Measurements from ENCODE around the gene ASPSCR1. TPM values are rescaled to one million over a fixed set of nuclear protein-coding genes. Genes with fewer than 3 reads are reported as not detected.

The ASPSCR1 gene
- total and polyA plus RNA-seq, 2 of the 13 experiments (the other 11 are each of a cell fraction or from before 2014, with no cell fraction given): 274 to 314 TPM

DNA sequence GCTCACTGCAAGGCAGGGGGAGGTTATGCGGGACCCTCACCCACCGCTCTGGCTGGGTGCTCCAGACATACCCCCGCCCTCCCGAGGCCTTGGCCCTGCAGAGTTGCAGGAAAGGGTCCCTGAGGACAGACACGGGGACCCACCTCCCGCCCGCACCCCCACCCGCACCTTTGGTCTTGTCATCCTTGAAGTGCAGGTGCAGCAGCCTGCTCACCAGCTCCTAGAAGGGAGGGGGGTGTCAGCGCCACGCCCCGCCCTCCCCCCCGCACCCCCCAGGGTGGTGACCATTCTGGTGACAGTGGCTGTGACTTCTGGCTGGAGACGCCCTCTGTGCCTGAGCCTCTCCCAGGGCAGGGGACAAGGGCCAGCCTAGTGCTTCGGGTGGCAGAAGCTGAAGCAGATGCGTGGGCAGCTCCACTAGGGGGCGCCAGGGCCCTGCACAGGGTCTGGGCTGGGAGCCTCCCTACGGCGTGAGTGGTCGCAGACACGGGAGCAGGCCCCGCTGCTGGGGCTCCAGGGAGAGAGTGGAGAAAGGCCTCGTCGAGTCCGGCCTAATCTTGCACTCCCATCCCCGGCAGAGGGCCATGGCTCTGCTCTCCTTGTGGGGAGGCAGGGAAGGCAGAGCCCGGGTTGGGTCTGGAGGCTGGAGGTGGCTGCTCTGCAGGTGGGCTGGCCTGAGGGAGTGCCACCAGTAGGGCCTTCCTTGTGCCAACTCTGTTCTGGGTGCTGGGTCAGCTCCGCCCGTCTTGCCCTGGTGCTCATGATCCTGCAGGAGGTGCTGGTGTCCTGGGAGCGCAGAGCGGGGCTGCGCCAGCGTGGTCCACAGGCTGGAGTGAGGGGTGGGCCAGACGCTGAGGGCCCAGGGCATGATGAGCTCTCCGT lies 42.5 kb downstream of the ASPSCR1 start (continued):
- TF ChIP-seq, protein P1, sequence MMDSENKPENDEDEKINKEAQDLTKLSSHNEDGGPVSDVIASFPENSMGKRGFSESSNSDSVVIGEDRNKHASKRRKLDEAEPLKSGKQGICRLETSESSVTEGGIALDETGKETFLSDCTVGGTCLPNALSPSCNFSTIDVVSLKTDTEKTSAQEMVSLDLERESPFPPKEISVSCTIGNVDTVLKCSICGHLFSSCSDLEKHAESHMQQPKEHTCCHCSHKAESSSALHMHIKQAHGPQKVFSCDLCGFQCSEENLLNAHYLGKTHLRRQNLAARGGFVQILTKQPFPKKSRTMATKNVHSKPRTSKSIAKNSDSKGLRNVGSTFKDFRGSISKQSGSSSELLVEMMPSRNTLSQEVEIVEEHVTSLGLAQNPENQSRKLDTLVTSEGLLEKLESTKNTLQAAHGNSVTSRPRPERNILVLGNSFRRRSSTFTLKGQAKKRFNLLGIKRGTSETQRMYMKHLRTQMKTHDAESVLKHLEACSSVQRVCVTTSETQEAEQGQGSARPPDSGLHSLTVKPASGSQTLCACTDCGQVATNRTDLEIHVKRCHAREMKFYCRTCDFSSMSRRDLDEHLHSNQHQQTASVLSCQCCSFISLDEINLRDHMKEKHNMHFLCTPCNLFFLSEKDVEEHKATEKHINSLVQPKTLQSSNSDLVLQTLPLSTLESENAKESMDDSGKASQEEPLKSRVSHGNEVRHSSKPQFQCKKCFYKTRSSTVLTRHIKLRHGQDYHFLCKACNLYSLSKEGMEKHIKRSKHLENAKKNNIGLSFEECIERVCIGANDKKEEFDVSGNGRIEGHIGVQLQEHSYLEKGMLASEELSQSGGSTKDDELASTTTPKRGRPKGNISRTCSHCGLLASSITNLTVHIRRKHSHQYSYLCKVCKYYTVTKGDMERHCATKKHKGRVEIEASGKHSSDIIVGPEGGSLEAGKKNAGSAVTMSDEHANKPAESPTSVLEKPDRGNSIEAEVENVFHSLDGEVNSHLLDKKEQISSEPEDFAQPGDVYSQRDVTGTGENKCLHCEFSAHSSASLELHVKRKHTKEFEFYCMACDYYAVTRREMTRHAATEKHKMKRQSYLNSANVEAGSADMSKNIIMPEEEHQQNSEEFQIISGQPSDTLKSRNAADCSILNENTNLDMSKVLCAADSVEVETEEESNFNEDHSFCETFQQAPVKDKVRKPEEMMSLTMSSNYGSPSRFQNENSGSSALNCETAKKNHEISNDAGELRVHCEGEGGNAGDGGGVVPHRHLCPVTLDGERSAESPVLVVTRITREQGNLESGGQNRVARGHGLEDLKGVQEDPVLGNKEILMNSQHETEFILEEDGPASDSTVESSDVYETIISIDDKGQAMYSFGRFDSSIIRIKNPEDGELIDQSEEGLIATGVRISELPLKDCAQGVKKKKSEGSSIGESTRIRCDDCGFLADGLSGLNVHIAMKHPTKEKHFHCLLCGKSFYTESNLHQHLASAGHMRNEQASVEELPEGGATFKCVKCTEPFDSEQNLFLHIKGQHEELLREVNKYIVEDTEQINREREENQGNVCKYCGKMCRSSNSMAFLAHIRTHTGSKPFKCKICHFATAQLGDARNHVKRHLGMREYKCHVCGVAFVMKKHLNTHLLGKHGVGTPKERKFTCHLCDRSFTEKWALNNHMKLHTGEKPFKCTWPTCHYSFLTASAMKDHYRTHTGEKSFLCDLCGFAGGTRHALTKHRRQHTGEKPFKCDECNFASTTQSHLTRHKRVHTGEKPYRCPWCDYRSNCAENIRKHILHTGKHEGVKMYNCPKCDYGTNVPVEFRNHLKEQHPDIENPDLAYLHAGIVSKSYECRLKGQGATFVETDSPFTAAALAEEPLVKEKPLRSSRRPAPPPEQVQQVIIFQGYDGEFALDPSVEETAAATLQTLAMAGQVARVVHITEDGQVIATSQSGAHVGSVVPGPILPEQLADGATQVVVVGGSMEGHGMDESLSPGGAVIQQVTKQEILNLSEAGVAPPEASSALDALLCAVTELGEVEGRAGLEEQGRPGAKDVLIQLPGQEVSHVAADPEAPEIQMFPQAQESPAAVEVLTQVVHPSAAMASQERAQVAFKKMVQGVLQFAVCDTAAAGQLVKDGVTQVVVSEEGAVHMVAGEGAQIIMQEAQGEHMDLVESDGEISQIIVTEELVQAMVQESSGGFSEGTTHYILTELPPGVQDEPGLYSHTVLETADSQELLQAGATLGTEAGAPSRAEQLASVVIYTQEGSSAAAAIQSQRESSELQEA (CRISPR knock-in tag; IDR thresholded peaks at IDR 0.05; ENCODE audit: not compliant biosample characterization): peak; percentile 73
- TF ChIP-seq ZBTB38 (CRISPR knock-in tag; IDR thresholded peaks at IDR 0.05) (0 out of 2 replicates have a peak, but pooled peaks have one; percentile 7), CBX5 (CRISPR knock-in tag; IDR thresholded peaks at IDR 0.05; ENCODE audit: borderline replicate concordance) (peak; percentile 39; the same call in 1 of the 2 replicates), SIN3A (IDR thresholded peaks at IDR 0.05; ENCODE audit: borderline replicate concordance, low read depth, low read length) (0 out of 2 replicates have a peak, but pooled peaks have one; percentile 17), GATA4 (IDR thresholded peaks at IDR 0.05; ENCODE audit: borderline replicate concordance, low read depth) (no peak; the same call in 1 of the 2 replicates), GATAD1 (CRISPR knock-in tag; IDR thresholded peaks at IDR 0.05) (peak; percentile 61; the same call in 1 of the 2 replicates), ZNF136 (CRISPR knock-in tag; IDR thresholded peaks at IDR 0.05; ENCODE audit: low read depth) (no peak), ZNF792 (CRISPR knock-in tag; IDR thresholded peaks at IDR 0.05) (0 out of 2 replicates have a peak, but pooled peaks have one; percentile 29), U2AF2 (IDR thresholded peaks at IDR 0.05; ENCODE audit: low read depth, low read length) (no peak), PAWR (CRISPR knock-in tag; IDR thresholded peaks at IDR 0.05; ENCODE audit: borderline replicate concordance) (no peak), ZNF451 (CRISPR knock-in tag; IDR thresholded peaks at IDR 0.05) (peak; percentile 71; the same call in 1 of the 2 replicates), REL (CRISPR knock-in tag; conservative IDR thresholded peaks at IDR 0.05) (0 out of 2 replicates have a peak, but pooled peaks have one; percentile 25), NCOA5 (CRISPR knock-in tag; IDR thresholded peaks at IDR 0.05) (peak; percentile 97)
- TF ChIP-seq, protein P2, sequence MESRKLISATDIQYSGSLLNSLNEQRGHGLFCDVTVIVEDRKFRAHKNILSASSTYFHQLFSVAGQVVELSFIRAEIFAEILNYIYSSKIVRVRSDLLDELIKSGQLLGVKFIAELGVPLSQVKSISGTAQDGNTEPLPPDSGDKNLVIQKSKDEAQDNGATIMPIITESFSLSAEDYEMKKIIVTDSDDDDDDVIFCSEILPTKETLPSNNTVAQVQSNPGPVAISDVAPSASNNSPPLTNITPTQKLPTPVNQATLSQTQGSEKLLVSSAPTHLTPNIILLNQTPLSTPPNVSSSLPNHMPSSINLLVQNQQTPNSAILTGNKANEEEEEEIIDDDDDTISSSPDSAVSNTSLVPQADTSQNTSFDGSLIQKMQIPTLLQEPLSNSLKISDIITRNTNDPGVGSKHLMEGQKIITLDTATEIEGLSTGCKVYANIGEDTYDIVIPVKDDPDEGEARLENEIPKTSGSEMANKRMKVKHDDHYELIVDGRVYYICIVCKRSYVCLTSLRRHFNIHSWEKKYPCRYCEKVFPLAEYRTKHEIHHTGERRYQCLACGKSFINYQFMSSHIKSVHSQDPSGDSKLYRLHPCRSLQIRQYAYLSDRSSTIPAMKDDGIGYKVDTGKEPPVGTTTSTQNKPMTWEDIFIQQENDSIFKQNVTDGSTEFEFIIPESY (CRISPR knock-in tag; IDR thresholded peaks at IDR 0.05): peak; percentile 93; the same call in 1 of the 2 replicates
- TF ChIP-seq, protein P3, sequence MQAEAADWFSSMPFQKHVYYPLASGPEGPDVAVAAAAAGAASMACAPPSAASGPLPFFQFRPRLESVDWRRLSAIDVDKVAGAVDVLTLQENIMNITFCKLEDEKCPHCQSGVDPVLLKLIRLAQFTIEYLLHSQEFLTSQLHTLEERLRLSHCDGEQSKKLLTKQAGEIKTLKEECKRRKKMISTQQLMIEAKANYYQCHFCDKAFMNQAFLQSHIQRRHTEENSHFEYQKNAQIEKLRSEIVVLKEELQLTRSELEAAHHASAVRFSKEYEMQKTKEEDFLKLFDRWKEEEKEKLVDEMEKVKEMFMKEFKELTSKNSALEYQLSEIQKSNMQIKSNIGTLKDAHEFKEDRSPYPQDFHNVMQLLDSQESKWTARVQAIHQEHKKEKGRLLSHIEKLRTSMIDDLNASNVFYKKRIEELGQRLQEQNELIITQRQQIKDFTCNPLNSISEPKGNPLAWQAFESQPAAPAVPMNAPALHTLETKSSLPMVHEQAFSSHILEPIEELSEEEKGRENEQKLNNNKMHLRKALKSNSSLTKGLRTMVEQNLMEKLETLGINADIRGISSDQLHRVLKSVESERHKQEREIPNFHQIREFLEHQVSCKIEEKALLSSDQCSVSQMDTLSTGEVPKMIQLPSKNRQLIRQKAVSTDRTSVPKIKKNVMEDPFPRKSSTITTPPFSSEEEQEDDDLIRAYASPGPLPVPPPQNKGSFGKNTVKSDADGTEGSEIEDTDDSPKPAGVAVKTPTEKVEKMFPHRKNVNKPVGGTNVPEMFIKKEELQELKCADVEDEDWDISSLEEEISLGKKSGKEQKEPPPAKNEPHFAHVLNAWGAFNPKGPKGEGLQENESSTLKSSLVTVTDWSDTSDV (CRISPR knock-in tag; IDR thresholded peaks at IDR 0.05): 0 out of 2 replicates have a peak, but pooled peaks have one; percentile 20
